Fibroblast of lung (primary cell): ENCODE results near the gene NEDD4. TPM values are rescaled to one million over a fixed set of nuclear protein-coding genes. Genes with fewer than 3 reads are reported as not detected.
A peak's percentile ranks its signal among the peaks of the same experiment; 100 is the strongest.

Source experiments
- DNase-seq, 2 donors: peaks; one replicate each; pipeline versions ENCODE4 v3.0.0 to v3.0.0-alpha.2; 2010; ENCODE audit warnings: low read depth in 2 of 2
- H2AFZ ChIP-seq: 2 replicates; pipeline ENCODE4 v1.5.1; 2012; ENCODE audit warnings: low read length, control low read depth, inconsistent platforms
- H3K27ac ChIP-seq: 2 replicates; pipeline ENCODE4 v1.5.1; 2011; ENCODE audit warnings: low read length, control low read depth; ENCODE audit not compliant: insufficient read depth
- H3K27me3 ChIP-seq: 2 replicates; pipeline ENCODE4 v1.5.1; 2011; ENCODE audit warnings: mild to moderate bottlenecking, low read length; ENCODE audit not compliant: control insufficient read depth, insufficient read depth
- H3K36me3 ChIP-seq: 2 replicates; pipeline ENCODE4 v1.5.1; 2011; ENCODE audit warnings: low read length; ENCODE audit not compliant: control insufficient read depth, insufficient read depth
- H3K4me1 ChIP-seq: 2 replicates; pipeline ENCODE4 v1.5.1; 2011; ENCODE audit warnings: low read length; ENCODE audit not compliant: control insufficient read depth, insufficient read depth; ENCODE audit errors: extremely low read depth
- H3K4me2 ChIP-seq: 2 replicates; pipeline ENCODE4 v1.5.1; 2011; ENCODE audit warnings: low read length, control low read depth; ENCODE audit not compliant: insufficient read depth; ENCODE audit errors: extremely low read depth
- H3K4me3 ChIP-seq, 4 experiments: fragments of 200-600 bp in 1 of 4; sonication (generic) in 1 of 4; replicated peaks in 1 of 4; 2 replicates each; pipeline ENCODE4 v1.5.1; 2011 to 2016; ENCODE audit warnings: low read length in 4 of 4, low read depth in 3 of 4, mild to moderate bottlenecking in 3 of 4, control low read depth in 2 of 4, inconsistent platforms in 1 of 4, mixed read lengths in 1 of 4; ENCODE audit not compliant: insufficient read depth in 1 of 4; ENCODE audit errors: control extremely low read depth in 1 of 4
- H3K79me2 ChIP-seq: 2 replicates; pipeline ENCODE4 v1.5.1; 2012; ENCODE audit warnings: mild to moderate bottlenecking, low read length, inconsistent platforms; ENCODE audit not compliant: control insufficient read depth, insufficient read depth
- H3K9ac ChIP-seq: 2 replicates; pipeline ENCODE4 v1.5.1; 2011; ENCODE audit warnings: mild to moderate bottlenecking, low read length, control low read depth; ENCODE audit not compliant: insufficient read depth
- H3K9me3 ChIP-seq: 2 replicates; pipeline ENCODE4 v1.5.1; 2012; ENCODE audit warnings: low read depth, low read length; ENCODE audit not compliant: control insufficient read depth, insufficient read depth
- H4K20me1 ChIP-seq: 2 replicates; pipeline ENCODE4 v1.5.1; 2011; ENCODE audit warnings: low read length; ENCODE audit not compliant: control insufficient read depth, insufficient read depth; ENCODE audit errors: extremely low read depth
- EZH2 ChIP-seq: IDR thresholded peaks from 2 replicates; pipeline ENCODE4 v1.5.1; 2012; ENCODE audit warnings: low read length, control low read depth, mild to moderate bottlenecking; ENCODE audit errors: missing control alignments
- polyA plus RNA-seq, 2 donors: library from polyadenylated mRNA; depleted of rRNA in 1 of 2; stranded (reverse) in 1 of 2; unstranded in 1 of 2; fragments of >200 nt; gene quantifications; 2 replicates each; pipeline ENCODE4 v1.2.1, GENCODE V29; 2011 to 2012; ENCODE audit warnings: missing spikeins in 1 of 2
- total RNA-seq: library from RNA; depleted of rRNA; stranded (reverse); fragments of >200 nt; gene quantifications from 2 replicates; pipeline ENCODE4 v1.2.1, GENCODE V29; 2014
- TF ChIP-seq, protein P1 (sequence below), 2 donors: IDR thresholded peaks in 1 of 2; conservative IDR thresholded peaks in 1 of 2; 1 replicate in 1 of 2; 2 replicates in 1 of 2; pipeline ENCODE4 v1.5.1; 2011 to 2012; ENCODE audit warnings: low read length in 2 of 2, control low read depth in 1 of 2, inconsistent platforms in 1 of 2, low read depth in 1 of 2, mild to moderate bottlenecking in 1 of 2

Gene NEDD4
- total and polyA plus RNA-seq, 2 donors (not counting 1 experiment from before 2014, with no cell fraction given): 21.6 to 30.9 TPM

DNA sequence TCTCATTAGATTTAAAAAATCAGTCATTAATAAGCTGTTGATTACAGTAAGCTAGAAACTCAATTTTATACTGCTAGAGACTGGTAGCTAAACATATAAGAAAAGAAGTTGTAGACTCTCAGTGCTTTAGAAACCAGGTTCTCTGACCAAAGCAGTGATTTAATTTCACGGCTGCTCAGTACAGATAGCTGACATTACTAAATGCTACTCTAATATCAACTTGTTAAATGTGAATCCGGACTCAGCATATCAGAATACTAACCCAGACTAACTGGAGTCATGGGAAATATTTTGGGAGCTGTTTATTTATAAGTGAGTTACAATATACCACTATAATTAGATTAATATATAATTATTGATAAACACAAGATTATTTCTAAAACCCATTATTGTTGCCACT lies 80.4 kb downstream of the NEDD4 start:
- no peak for TF ChIP-seq EZH2
- Histone ChIP-seq H3K4me2 (peak overlapping the region; percentile 49), H3K9ac (no peak overlapping the region), H3K27ac (no peak overlapping the region), H3K27me3 (no peaks in the 10 kb centered on the region), H3K9me3 (no peaks in the 10 kb centered on the region), H2AFZ (no peak overlapping the region), H3K4me3 (peak overlapping the region in 3 of 4 experiments; percentile 4 to 83 (median 29)), H3K4me1 (peaks cover 13% of the 10 kb centered on the region), H3K36me3 (no peaks in the 10 kb centered on the region), H4K20me1 (no peaks in the 10 kb centered on the region), H3K79me2 (peaks cover 18% of the 10 kb centered on the region)
- DNase-seq: peak in 1 of 2 donors; percentile 14

DNA sequence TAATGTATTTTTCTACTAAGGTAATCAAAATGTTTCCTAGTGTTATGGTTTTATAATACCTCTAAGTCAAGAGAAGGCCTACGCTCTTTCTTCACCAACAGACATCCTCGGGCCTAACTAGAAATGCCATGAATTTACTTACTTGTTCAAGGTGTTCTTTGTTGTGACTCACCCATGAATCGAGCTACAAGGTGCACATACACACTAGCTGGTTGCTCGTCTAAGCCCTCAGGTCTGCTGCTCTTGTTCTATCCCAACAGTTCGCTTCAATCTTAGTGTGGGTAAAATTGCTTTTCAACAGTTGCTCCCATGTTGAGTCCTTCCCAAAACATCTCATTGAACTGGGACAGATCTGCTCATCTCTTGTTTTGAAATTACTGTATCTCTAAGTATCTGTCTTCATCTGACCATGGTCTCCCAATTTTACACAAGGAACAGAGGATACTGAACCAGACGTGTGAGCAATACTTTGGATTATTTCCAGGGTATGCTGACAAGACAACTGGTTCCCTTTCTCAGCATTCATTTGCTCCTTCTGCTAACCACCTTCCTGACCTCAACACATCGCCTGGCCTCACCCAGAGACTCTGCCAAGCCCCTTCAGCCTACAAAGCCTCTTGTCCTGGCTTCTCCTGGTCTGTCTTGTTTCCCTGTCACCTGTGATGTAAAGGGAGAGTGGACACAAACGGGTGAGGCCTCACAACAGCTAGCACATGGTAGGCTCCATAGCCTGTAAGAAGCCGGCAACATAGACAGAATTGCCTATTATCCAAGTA lies 84.2 kb downstream of the NEDD4 start:
- peaks cover 8% of the 10 kb centered on the region for H3K4me1 ChIP-seq
- no peak overlapping the region for H2AFZ ChIP-seq
- H3K27ac ChIP-seq: peak overlapping the region; percentile 41
- peaks cover 12% of the 10 kb centered on the region for H3K79me2 ChIP-seq
- H3K9me3 ChIP-seq: no peaks in the 10 kb centered on the region
- H3K9ac ChIP-seq: no peak overlapping the region
- H4K20me1 ChIP-seq: no peaks in the 10 kb centered on the region
- no peak overlapping the region for H3K4me2 ChIP-seq
- peak; percentile 22 to 78 for DNase-seq
- H3K36me3 ChIP-seq: no peaks in the 10 kb centered on the region
- no peaks in the 10 kb centered on the region for H3K27me3 ChIP-seq
- no peak overlapping the region for H3K4me3 ChIP-seq
- TF ChIP-seq EZH2: no peak
- TF ChIP-seq, protein P1, sequence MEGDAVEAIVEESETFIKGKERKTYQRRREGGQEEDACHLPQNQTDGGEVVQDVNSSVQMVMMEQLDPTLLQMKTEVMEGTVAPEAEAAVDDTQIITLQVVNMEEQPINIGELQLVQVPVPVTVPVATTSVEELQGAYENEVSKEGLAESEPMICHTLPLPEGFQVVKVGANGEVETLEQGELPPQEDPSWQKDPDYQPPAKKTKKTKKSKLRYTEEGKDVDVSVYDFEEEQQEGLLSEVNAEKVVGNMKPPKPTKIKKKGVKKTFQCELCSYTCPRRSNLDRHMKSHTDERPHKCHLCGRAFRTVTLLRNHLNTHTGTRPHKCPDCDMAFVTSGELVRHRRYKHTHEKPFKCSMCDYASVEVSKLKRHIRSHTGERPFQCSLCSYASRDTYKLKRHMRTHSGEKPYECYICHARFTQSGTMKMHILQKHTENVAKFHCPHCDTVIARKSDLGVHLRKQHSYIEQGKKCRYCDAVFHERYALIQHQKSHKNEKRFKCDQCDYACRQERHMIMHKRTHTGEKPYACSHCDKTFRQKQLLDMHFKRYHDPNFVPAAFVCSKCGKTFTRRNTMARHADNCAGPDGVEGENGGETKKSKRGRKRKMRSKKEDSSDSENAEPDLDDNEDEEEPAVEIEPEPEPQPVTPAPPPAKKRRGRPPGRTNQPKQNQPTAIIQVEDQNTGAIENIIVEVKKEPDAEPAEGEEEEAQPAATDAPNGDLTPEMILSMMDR (conservative IDR thresholded peaks at IDR 0.05 in 1 of 2, IDR thresholded peaks at IDR 0.05 in 1 of 2; ENCODE audit: low read depth in 1 of 2, low read length in 2 of 2): no peak

DNA sequence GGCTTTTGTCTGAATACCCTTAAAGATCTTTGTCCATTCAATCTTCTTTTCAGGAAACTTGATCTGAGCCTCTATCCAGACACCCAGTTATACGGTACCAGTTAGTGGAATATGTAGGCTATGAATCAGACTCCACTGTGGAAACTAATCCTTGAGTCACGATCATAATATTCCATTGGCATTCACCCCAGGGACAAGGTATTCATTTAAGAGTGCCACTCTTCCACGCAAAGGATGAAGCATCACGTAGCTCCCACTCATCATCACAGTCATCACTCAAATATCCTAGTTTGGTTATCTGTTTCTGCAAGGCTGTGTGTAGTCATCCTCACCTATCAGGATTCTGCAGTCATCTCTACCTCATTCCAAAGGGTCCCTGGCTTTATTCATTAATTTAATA lies 85.6 kb downstream of the NEDD4 start:
- Histone ChIP-seq H2AFZ (no peak overlapping the region), H3K27me3 (no peaks in the 10 kb centered on the region), H3K4me1 (peaks cover 12% of the 10 kb centered on the region), H3K27ac (peak overlapping the region; percentile 55), H3K36me3 (no peaks in the 10 kb centered on the region), H4K20me1 (no peaks in the 10 kb centered on the region), H3K9ac (no peak overlapping the region), H3K9me3 (no peaks in the 10 kb centered on the region), H3K4me2 (peak overlapping the region; percentile 34), H3K79me2 (peaks cover 10% of the 10 kb centered on the region), H3K4me3 (peak overlapping the region in 2 of 4 experiments; percentile 20 to 29)
- DNase-seq: peak; percentile 85 to 100
- no peak for TF ChIP-seq EZH2
- TF ChIP-seq, protein P1 (conservative IDR thresholded peaks at IDR 0.05 in 1 of 2, IDR thresholded peaks at IDR 0.05 in 1 of 2; ENCODE audit: low read depth in 1 of 2, low read length in 2 of 2): no peak
